B cell (primary cell): ENCODE results near the gene YPEL4. TPM values are rescaled to one million over a fixed set of nuclear protein-coding genes. Genes with fewer than 3 reads are reported as not detected.

ENCODE experiments used
- ATAC-seq: fragments of 200-7000 bp; cut with Tn5 transposase; one replicate; pipeline ENCODE4 v1.10.0; 2021; ENCODE audit warnings: low read depth, mild to moderate bottlenecking, moderate number of reproducible peaks, moderate library complexity
- CTCF ChIA-PET: fragments of 350-600 bp; sonication (Branson Sonifier 250); formaldehyde crosslinking; loops from one replicate; lab custom pipeline; 2021; ENCODE audit warnings: antibody characterized with exemption, inconsistent platforms; lab: Charles Lee
- POLR2A ChIA-PET: fragments of 350-600 bp; sonication (Branson Sonifier 250); formaldehyde crosslinking; loops from one replicate; lab custom pipeline; 2021; ENCODE audit warnings: antibody characterized with exemption; lab: Charles Lee
- DNase-seq: peaks from one replicate; pipeline ENCODE4 v3.0.0; 2013
- H2AFZ ChIP-seq: 2 replicates; pipeline ENCODE4 v1.6.1; 2012; ENCODE audit warnings: mild to moderate bottlenecking, low read depth, low read length; ENCODE audit not compliant: insufficient read depth, poor library complexity, severe bottlenecking
- H3K27ac ChIP-seq, 2 donors: 1 replicate in 1 of 2; 2 replicates in 1 of 2; pipeline ENCODE4 v1.5.1; 2012 to 2013; ENCODE audit warnings: low read length in 2 of 2, mild to moderate bottlenecking in 2 of 2, moderate library complexity in 1 of 2
- H3K27me3 ChIP-seq, 4 experiments: fragments of 200-600 bp in 1 of 4; sonication (generic) in 1 of 4; replicated peaks in 1 of 4; 1 replicate in 2 of 4; 2 replicates in 2 of 4; pipeline versions ENCODE4 v1.6.1 to v1.7.0; 2013 to 2016; ENCODE audit warnings: low read length in 3 of 4, mild to moderate bottlenecking in 2 of 4, mixed read lengths in 1 of 4, moderate library complexity in 1 of 4; ENCODE audit not compliant: insufficient read depth in 4 of 4, control insufficient read depth in 3 of 4; ENCODE audit errors: control extremely low read depth in 1 of 4
- H3K36me3 ChIP-seq, 2 experiments: replicated peaks in 1 of 2; 1 replicate in 1 of 2; 2 replicates in 1 of 2; pipeline versions ENCODE4 v1.6.1 to v1.7.1; 2013; ENCODE audit warnings: low read length in 1 of 2; ENCODE audit not compliant: insufficient read depth in 2 of 2, control insufficient read depth in 1 of 2; ENCODE audit errors: control extremely low read depth in 1 of 2, extremely low read depth in 1 of 2
- H3K4me1 ChIP-seq, 2 donors: fragments of 200-600 bp in 1 of 2; sonication (generic) in 1 of 2; 1 replicate in 1 of 2; 2 replicates in 1 of 2; pipeline versions ENCODE4 v1.5.1 to v1.6.1; 2013 to 2017; ENCODE audit warnings: low read length in 2 of 2; ENCODE audit not compliant: control insufficient read depth in 2 of 2, insufficient read depth in 2 of 2
- H3K4me2 ChIP-seq: replicated peaks from 2 replicates; pipeline ENCODE3; 2012; ENCODE audit warnings: mild to moderate bottlenecking, low read depth, low read length; ENCODE audit not compliant: poor library complexity, severe bottlenecking
- H3K4me3 ChIP-seq, 5 experiments: fragments of 200-600 bp in 1 of 5; sonication (generic) in 1 of 5; 1 replicate in 3 of 5; 2 replicates in 2 of 5; pipeline versions ENCODE4 v1.5.1 to v1.7.0; 2011 to 2016; ENCODE audit warnings: low read length in 4 of 5, mild to moderate bottlenecking in 4 of 5, low read depth in 2 of 5, control low read depth in 1 of 5, moderate library complexity in 1 of 5; ENCODE audit not compliant: insufficient read depth in 1 of 5; ENCODE audit errors: control extremely low read depth in 1 of 5, extremely low read depth in 1 of 5
- H3K79me2 ChIP-seq: fragments of 200-600 bp; sonication (generic); one replicate; pipeline ENCODE4 v1.6.0; 2016; ENCODE audit warnings: low read length; ENCODE audit not compliant: control insufficient read depth, insufficient read depth
- H3K9ac ChIP-seq: fragments of 200-600 bp; sonication (generic); 2 replicates; pipeline ENCODE4 v1.6.1; 2017; ENCODE audit warnings: mild to moderate bottlenecking, low read length, moderate library complexity
- H3K9me3 ChIP-seq, 3 donors: one replicate each; pipeline versions ENCODE4 v1.6.1 to v1.7.1; 2013; ENCODE audit warnings: low read length in 2 of 3; ENCODE audit not compliant: control insufficient read depth in 2 of 3, insufficient read depth in 1 of 3; ENCODE audit errors: control extremely low read depth in 1 of 3
- H4K20me1 ChIP-seq: 2 replicates; pipeline ENCODE4 v1.6.0; 2012; ENCODE audit warnings: mild to moderate bottlenecking, low read length; ENCODE audit not compliant: insufficient read depth, control insufficient read depth, poor library complexity, severe bottlenecking
- H3K27ac Mint-ChIP-seq: one replicate; pipeline ENCODE4 v1.8.0; 2021; ENCODE audit warnings: mixed read lengths
- H3K27me3 Mint-ChIP-seq: one replicate; pipeline ENCODE4 v1.8.0; 2021; ENCODE audit warnings: mixed read lengths
- H3K4me1 Mint-ChIP-seq: one replicate; pipeline ENCODE4 v1.8.0; 2021; ENCODE audit warnings: mixed read lengths
- H3K4me3 Mint-ChIP-seq: one replicate; pipeline ENCODE4 v1.8.0; 2021; ENCODE audit warnings: mixed read lengths
- H3K9me3 Mint-ChIP-seq: one replicate; pipeline ENCODE4 v1.8.0; 2022; ENCODE audit warnings: mixed read lengths; ENCODE audit not compliant: insufficient read depth
- EZH2 ChIP-seq: IDR thresholded peaks from 2 replicates; pipeline ENCODE4 v1.6.1; 2012; ENCODE audit warnings: borderline replicate concordance, low read depth, mild to moderate bottlenecking, moderate library complexity, low read length; ENCODE audit not compliant: insufficient read depth, poor library complexity, severe bottlenecking
- WGBS: methylation state at CpG from one replicate; pipeline ENCODE4 v1.1.5; 2013; ENCODE audit warnings: missing lambda C conversion rate; ENCODE audit not compliant: insufficient coverage; 5-methylcytosine and 5-hydroxymethylcytosine counted together
- intact Hi-C: fragments of 100-400 bp; cut with micrococcal nuclease; formaldehyde crosslinking; loops from one replicate; pipeline ENCODE4 v1.10.0; 2022
- polyA plus RNA-seq: library from polyadenylated mRNA; depleted of rRNA; stranded (reverse); fragments of >200 nt; gene quantifications from 2 replicates; pipeline ENCODE4 v1.2.3, GENCODE V29; 2012
- total RNA-seq, 2 donors: library from RNA; stranded (reverse); fragments of 120-200 nt in 1 of 2; gene quantifications; 1 replicate in 1 of 2; 2 replicates in 1 of 2; pipeline versions ENCODE4 v1.2.3 to v1.2.4, GENCODE V29; 2013 to 2022
- TF ChIP-seq, protein P1 (sequence below): fragments of 200-600 bp; IDR thresholded peaks from one replicate; pipeline ENCODE4 v1.8.0; 2022; ENCODE audit warnings: antibody characterized with exemption, mild to moderate bottlenecking

Gene YPEL4
- total and polyA plus RNA-seq, 2 donors (not counting 1 experiment from before 2014, with no cell fraction given): 0.03 to 1.1 TPM

- Histone ChIP-seq H3K36me3 (no peaks in the 10 kb centered on the region), H4K20me1 (no peaks in the 10 kb centered on the region), H3K4me2 (no peak overlapping the region), H3K9me3 (no peaks in the 10 kb centered on the region), H3K4me3 (no peak overlapping the region), H3K27ac (no peak overlapping the region), H3K4me1 (no peaks in the 10 kb centered on the region), H3K9ac (no peak overlapping the region), H3K27me3 (peaks cover 0 to 2% (median 0%) of the 10 kb centered on the region in 4 experiments), H3K79me2 (no peaks in the 10 kb centered on the region), H2AFZ (no peak overlapping the region)
- POLR2A ChIA-PET: no interaction called here
- H3K27me3 Mint-ChIP-seq: peaks cover 23% of the 10 kb centered on the region
- H3K9me3 Mint-ChIP-seq: no peaks in the 10 kb centered on the region
- CTCF ChIA-PET: interaction anchor here (0.7 to 1.5 kb wide), 5 partner anchors 11 to 111 kb away, joined by 3 to 4 read pairs (median 4); no protein-coding TSS in a partner anchor
- H3K27ac Mint-ChIP-seq: no peak overlapping the region
- ATAC-seq (no peak), DNase-seq (no peak)
- H3K4me1 Mint-ChIP-seq: no peaks in the 10 kb centered on the region
- TF ChIP-seq EZH2: no peak
- TF ChIP-seq, protein P1, sequence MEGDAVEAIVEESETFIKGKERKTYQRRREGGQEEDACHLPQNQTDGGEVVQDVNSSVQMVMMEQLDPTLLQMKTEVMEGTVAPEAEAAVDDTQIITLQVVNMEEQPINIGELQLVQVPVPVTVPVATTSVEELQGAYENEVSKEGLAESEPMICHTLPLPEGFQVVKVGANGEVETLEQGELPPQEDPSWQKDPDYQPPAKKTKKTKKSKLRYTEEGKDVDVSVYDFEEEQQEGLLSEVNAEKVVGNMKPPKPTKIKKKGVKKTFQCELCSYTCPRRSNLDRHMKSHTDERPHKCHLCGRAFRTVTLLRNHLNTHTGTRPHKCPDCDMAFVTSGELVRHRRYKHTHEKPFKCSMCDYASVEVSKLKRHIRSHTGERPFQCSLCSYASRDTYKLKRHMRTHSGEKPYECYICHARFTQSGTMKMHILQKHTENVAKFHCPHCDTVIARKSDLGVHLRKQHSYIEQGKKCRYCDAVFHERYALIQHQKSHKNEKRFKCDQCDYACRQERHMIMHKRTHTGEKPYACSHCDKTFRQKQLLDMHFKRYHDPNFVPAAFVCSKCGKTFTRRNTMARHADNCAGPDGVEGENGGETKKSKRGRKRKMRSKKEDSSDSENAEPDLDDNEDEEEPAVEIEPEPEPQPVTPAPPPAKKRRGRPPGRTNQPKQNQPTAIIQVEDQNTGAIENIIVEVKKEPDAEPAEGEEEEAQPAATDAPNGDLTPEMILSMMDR: no peak
- intact Hi-C loops: no loop called here
- WGBS: no CpG with 5 or more reads among the region's 8 CpGs
- H3K4me3 Mint-ChIP-seq: no peak overlapping the region
Observed at GRCh38 chr11:57604296-57605027, 45.2 kb downstream of the YPEL4 start.

GRCh38 chr11:57601297-57601696, 48.4 kb downstream of the YPEL4 start:
- no peaks in the 10 kb centered on the region for H4K20me1 ChIP-seq
- no peak overlapping the region for H3K27ac Mint-ChIP-seq
- no peaks in the 10 kb centered on the region for H3K79me2 ChIP-seq
- no peak overlapping the region for H3K9ac ChIP-seq
- no peaks in the 10 kb centered on the region for H3K36me3 ChIP-seq
- DNase-seq (no peak), ATAC-seq (no peak)
- H3K27ac ChIP-seq: no peak overlapping the region
- ChIA-PET POLR2A (no interaction called here), CTCF (interaction anchor here (0.7 kb wide), 1 partner anchor 351 kb away, joined by 3 read pairs; no protein-coding TSS in a partner anchor)
- H3K4me2 ChIP-seq: no peak overlapping the region
- no peak overlapping the region for H2AFZ ChIP-seq
- H3K27me3 Mint-ChIP-seq: peaks cover 40% of the 10 kb centered on the region
- H3K9me3 ChIP-seq: no peaks in the 10 kb centered on the region
- no peak for TF ChIP-seq EZH2
- TF ChIP-seq, protein P1: no peak
- H3K9me3 Mint-ChIP-seq: no peaks in the 10 kb centered on the region
- intact Hi-C loops: no loop called here
- peaks cover 0 to 13% (median 6%) of the 10 kb centered on the region in 4 experiments for H3K27me3 ChIP-seq
- H3K4me3 Mint-ChIP-seq: no peak overlapping the region
- peaks cover 2% of the 10 kb centered on the region for H3K4me1 Mint-ChIP-seq
- WGBS: 91% methylated on average over 3 of the region's 3 CpGs
- H3K4me3 ChIP-seq: no peak overlapping the region
- peaks cover 0 to 3% of the 10 kb centered on the region in 2 donors for H3K4me1 ChIP-seq
